ENCODE data around the gene AGAP5. TPM values are rescaled to one million over a fixed set of nuclear protein-coding genes. Genes with fewer than 3 reads are reported as not detected.

AGAP5 gene
- total RNA-seq, 1 experiment from 2014 or later, result 6.6 TPM

DNA sequence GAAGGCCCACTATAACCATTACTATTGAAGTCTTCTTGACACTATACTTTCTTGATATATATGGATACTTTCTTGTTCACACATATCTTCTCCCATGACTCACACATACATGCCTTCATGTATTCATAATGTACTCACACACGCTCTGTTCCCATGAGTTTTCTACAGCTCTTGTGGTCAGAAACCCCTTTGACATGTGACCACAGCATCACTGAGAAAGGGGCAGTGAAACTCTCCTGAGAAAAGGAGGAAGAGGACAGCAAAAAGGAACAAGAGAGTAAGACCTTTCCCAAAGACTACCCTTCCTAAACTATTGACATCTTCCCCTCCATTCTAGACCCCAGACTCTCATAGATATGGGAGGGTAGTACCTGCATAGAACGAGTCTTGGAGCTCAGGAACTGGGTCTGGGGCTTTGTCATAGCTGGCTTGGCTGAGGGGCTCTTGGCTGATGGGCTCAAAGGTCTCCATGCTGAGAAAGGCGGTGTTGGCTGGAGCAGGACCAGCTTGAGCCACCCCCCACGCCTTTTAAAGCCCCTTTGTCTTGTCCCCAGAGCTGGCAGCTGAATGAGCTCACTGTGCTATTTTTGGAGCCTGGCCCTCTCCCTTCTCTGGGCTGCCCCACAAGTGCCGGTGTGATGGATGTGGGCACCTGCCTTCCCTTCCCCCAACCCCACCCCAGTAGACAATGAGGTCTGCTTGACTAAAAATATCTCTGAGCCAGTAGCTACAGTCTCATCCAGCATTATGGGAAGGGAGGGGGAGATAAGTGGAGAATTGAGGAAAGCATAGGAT, 47.2 kb downstream of the AGAP5 start:
- BruUV-seq (replicated peaks), result no TSS peak
- Histone ChIP-seq H3K27me3 (ENCODE audit: control insufficient read depth, insufficient read depth, low read length) (no peaks in the 10 kb centered on the region), H3K27ac (ENCODE audit: low read length) (no peak overlapping the region), H3K4me3 (ENCODE audit: low read depth in 2 of 2, low read length in 2 of 2) (no peak overlapping the region), H3K9me3 (ENCODE audit: control insufficient read depth, insufficient read depth, low read depth, low read length) (no peaks in the 10 kb centered on the region), H3K4me1 (ENCODE audit: control insufficient read depth, insufficient read depth, low read length) (no peaks in the 10 kb centered on the region), H3K36me3 (ENCODE audit: control insufficient read depth, insufficient read depth, low read length) (no peaks in the 10 kb centered on the region)
- POLR2A ChIA-PET, result no interaction called here
- no peak for DNase-seq (ENCODE audit: low read depth, low spot score)
- CTCF ChIA-PET, result no interaction called here
- in situ Hi-C loops (cut with HindIII; ENCODE audit: low pct_unique_long_range_greater_than_20kb, low sequenced_read_pairs) (no loop called here), intact Hi-C loops (cut with micrococcal nuclease; ENCODE audit: unreplicated experiment) (no loop called here)
- TF ChIP-seq POLR2AphosphoS5 (IDR thresholded peaks at IDR 0.05; ENCODE audit: low read depth, low read length), result no peak
- no peak for TF ChIP-seq CTCF (IDR thresholded peaks at IDR 0.05)
- no peak for TF ChIP-seq REST (IDR thresholded peaks at IDR 0.05; ENCODE audit: insufficient read depth in 1 of 2, low read depth in 2 of 2, low read length in 1 of 2)
- TF ChIP-seq TCF7L2 (IDR thresholded peaks at IDR 0.05; ENCODE audit: low read depth, low read length), result no peak
- no peak for TF ChIP-seq SIN3A (IDR thresholded peaks at IDR 0.05; ENCODE audit: borderline replicate concordance, insufficient read depth, low read depth, low read length)
- ATAC-seq, result no peak

DNA sequence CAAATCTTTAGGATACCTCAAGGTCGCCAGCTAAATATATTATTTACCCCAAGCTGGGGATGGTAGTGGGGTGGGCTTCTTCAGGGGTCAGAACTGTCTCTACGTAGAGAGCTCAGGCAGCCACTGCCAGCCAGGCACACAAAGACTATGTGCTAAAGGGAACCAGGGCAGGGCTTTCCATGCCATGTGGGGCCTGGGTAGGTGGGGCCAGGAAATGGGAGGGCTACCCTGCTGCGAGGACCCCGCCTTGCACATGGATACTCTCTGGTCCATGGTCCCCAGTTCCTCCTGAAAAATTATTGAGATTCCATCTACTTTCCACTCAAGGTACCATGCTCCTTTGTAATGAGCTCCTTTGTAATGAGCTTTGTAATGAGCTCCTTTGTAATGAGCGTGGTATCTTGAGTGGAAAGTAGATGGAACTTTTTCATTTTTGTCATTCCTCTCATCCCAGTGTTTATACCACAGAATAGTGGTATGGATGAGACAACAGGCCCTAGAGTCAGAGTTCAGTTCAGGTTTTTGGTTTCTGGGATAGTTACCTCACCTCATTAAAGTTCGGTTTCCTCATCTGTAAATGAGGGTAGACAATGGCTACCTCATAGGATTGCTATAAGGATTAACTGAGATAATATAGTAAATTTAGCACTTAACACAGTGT, 47.9 kb downstream of the AGAP5 start:
- Histone ChIP-seq H3K27me3 (ENCODE audit: control insufficient read depth, insufficient read depth, low read length) (no peaks in the 10 kb centered on the region), H3K27ac (ENCODE audit: low read length) (no peak overlapping the region), H3K4me1 (ENCODE audit: control insufficient read depth, insufficient read depth, low read length) (no peaks in the 10 kb centered on the region), H3K4me3 (ENCODE audit: low read depth in 2 of 2, low read length in 2 of 2) (no peak overlapping the region), H3K9me3 (ENCODE audit: control insufficient read depth, insufficient read depth, low read depth, low read length) (no peaks in the 10 kb centered on the region), H3K36me3 (ENCODE audit: control insufficient read depth, insufficient read depth, low read length) (no peaks in the 10 kb centered on the region)
- no peak for DNase-seq (ENCODE audit: low read depth, low spot score)
- TF ChIP-seq CTCF (IDR thresholded peaks at IDR 0.05) (no peak), SIN3A (IDR thresholded peaks at IDR 0.05; ENCODE audit: borderline replicate concordance, insufficient read depth, low read depth, low read length) (no peak), REST (IDR thresholded peaks at IDR 0.05; ENCODE audit: insufficient read depth in 1 of 2, low read depth in 2 of 2, low read length in 1 of 2) (no peak), POLR2AphosphoS5 (IDR thresholded peaks at IDR 0.05; ENCODE audit: low read depth, low read length) (no peak), TCF7L2 (IDR thresholded peaks at IDR 0.05; ENCODE audit: low read depth, low read length) (no peak)
- intact Hi-C loops (cut with micrococcal nuclease; ENCODE audit: unreplicated experiment) (loop anchor here (10.0 kb wide), 1 partner anchor 385 kb away; no protein-coding TSS in a partner anchor), in situ Hi-C loops (cut with HindIII; ENCODE audit: low pct_unique_long_range_greater_than_20kb, low sequenced_read_pairs) (no loop called here)
- ChIA-PET CTCF (interaction anchor here (1.1 kb wide), 1 partner anchor 82 kb away, joined by 3 read pairs; no protein-coding TSS in a partner anchor), POLR2A (no interaction called here)
- no peak for ATAC-seq
- BruUV-seq (replicated peaks), result no TSS peak

Measured in Panc1 (cell line).